BJ (cell line): ENCODE data around the gene ATP10D. TPM values are rescaled to one million over a fixed set of nuclear protein-coding genes. Genes with fewer than 3 reads are reported as not detected.

Source experiments
- CTCF ChIA-PET: fragments of 350-600 bp; formaldehyde crosslinking; extraction: SDS; loops from one replicate; lab custom pipeline; 2021; ENCODE audit warnings: antibody characterized with exemption, inconsistent platforms; lab: Yijun Ruan, JAX
- POLR2A ChIA-PET: fragments of 300-600 bp; sonication (Branson Sonifier 250); formaldehyde crosslinking; extraction: SDS; loops from one replicate; lab custom pipeline; 2021; ENCODE audit warnings: antibody characterized with exemption; lab: Charles Lee
- DNase-seq: peaks from one replicate; pipeline ENCODE4 v3.0.0-alpha.2; 2011; ENCODE audit warnings: low read depth
- H3K27me3 ChIP-seq: 2 replicates; pipeline ENCODE4 v1.6.0; 2011; ENCODE audit warnings: low read length; ENCODE audit not compliant: control insufficient read depth, insufficient read depth
- H3K36me3 ChIP-seq: 2 replicates; pipeline ENCODE4 v1.5.1; 2011; ENCODE audit warnings: low read length; ENCODE audit not compliant: control insufficient read depth, insufficient read depth
- H3K4me3 ChIP-seq: 2 replicates; pipeline ENCODE4 v1.5.1; 2011; ENCODE audit warnings: low read depth, mild to moderate bottlenecking, control low read depth, low read length
- polyA plus RNA-seq: library from polyadenylated mRNA; depleted of rRNA; stranded (reverse); fragments of >200 nt; gene quantifications from 2 replicates; pipeline ENCODE4 v1.2.3, GENCODE V29; 2011
- TF ChIP-seq, protein P1 (sequence below): IDR thresholded peaks from 2 replicates; pipeline ENCODE4 v1.5.1; 2011; ENCODE audit warnings: low read depth, mild to moderate bottlenecking, control low read depth, inconsistent platforms, low read length, moderate library complexity; ENCODE audit not compliant: insufficient read depth

ATP10D gene
- polyA plus RNA-seq, 1 experiment, result 65.5 TPM

DNA sequence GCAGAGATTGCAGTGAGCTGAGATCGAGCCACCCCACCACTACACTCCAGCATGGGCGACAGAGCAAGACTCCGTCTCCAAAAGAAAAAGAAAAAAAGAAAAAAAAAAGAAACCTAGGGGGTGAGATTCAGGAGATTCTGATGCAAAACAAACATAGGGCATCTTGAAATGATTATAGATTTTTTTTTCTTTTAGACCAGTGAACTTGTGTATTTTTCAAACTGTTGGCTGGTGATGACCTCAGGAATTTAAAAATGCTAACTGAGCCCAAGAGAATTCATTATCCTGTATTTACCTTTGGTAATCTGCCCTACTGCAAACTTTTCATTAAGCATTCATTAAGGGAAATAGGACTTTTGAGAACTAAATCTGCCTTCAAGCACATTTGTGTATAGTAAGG, 20.6 kb downstream of the ATP10D start:
- H3K4me3 ChIP-seq, result no peak overlapping the region
- no peaks in the 10 kb centered on the region for H3K27me3 ChIP-seq
- 0 out of 2 replicates have a peak, but pooled peaks cover 1% of the 10 kb centered on the region for H3K36me3 ChIP-seq
- ChIA-PET POLR2A (no interaction called here), CTCF (interaction anchor here (1.2 kb wide), 1 partner anchor 11 kb away, joined by 3 read pairs; no protein-coding TSS in a partner anchor)
- TF ChIP-seq, protein P1, sequence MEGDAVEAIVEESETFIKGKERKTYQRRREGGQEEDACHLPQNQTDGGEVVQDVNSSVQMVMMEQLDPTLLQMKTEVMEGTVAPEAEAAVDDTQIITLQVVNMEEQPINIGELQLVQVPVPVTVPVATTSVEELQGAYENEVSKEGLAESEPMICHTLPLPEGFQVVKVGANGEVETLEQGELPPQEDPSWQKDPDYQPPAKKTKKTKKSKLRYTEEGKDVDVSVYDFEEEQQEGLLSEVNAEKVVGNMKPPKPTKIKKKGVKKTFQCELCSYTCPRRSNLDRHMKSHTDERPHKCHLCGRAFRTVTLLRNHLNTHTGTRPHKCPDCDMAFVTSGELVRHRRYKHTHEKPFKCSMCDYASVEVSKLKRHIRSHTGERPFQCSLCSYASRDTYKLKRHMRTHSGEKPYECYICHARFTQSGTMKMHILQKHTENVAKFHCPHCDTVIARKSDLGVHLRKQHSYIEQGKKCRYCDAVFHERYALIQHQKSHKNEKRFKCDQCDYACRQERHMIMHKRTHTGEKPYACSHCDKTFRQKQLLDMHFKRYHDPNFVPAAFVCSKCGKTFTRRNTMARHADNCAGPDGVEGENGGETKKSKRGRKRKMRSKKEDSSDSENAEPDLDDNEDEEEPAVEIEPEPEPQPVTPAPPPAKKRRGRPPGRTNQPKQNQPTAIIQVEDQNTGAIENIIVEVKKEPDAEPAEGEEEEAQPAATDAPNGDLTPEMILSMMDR, result no peak
- DNase-seq, result no peak

DNA sequence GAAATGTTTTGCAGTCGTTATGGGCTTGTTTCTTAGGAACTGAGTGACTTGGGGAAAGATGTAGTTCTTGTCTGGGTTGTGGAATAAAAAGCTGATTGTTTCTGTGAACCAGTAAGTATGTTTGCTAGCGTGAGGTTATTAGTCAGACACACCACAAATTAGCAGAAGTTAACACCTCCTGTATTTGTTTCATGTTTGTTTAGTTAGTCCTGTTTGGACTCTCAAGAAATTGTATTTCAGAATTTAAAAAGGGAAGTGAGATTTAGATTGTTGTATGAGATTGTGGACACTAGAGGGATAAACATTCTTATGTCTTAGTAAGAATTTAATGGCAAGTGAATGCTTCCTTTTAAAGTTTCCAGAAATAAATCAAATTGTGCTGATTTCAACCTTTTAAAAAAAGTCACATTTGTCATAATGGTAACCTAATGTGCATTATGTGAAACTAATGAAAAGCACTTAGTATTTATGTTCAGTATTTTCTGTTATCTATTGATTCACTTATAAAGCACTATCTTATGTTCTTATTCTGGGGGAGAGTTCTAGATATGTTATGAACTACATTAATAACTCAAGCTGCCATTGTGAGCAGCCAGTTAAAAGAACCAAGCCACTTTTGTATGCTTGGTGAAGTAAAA, 25.6 kb downstream of the ATP10D start:
- no peak overlapping the region for H3K4me3 ChIP-seq
- POLR2A ChIA-PET, result no interaction called here
- CTCF ChIA-PET, result interaction anchor here (0.7 to 2.0 kb wide), 9 partner anchors 9 to 121 kb away, joined by 3 to 8 read pairs (median 3); no protein-coding TSS in a partner anchor
- TF ChIP-seq, protein P1, result peak; percentile 38; the same call in 1 of the 2 replicates
- no peak for DNase-seq
- H3K27me3 ChIP-seq, result no peaks in the 10 kb centered on the region
- peaks cover 5% of the 10 kb centered on the region for H3K36me3 ChIP-seq

DNA sequence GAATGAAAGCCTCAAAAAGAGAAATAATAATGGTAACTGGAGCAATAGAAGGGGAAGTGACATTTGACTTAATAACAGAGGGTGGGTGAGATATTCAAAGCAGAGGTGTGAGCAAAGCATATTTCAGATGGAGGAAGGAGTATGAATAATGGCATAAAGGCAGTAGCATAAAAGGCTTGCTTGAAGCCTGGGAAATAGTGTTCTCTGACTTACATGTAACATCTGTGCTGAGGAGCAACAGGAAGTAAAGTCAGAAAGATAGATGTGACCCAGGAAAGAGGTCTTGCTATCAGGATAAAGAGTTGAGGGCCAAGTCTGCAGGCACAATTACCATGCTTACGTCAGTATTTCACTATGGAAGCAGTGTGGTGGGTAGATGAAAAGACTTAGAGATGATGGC, 28.4 kb downstream of the ATP10D start:
- ChIA-PET CTCF (no interaction called here), POLR2A (no interaction called here)
- TF ChIP-seq, protein P1, result no peak
- Histone ChIP-seq H3K36me3 (peaks cover 5% of the 10 kb centered on the region), H3K4me3 (no peak overlapping the region), H3K27me3 (no peaks in the 10 kb centered on the region)
- no peak for DNase-seq

DNA sequence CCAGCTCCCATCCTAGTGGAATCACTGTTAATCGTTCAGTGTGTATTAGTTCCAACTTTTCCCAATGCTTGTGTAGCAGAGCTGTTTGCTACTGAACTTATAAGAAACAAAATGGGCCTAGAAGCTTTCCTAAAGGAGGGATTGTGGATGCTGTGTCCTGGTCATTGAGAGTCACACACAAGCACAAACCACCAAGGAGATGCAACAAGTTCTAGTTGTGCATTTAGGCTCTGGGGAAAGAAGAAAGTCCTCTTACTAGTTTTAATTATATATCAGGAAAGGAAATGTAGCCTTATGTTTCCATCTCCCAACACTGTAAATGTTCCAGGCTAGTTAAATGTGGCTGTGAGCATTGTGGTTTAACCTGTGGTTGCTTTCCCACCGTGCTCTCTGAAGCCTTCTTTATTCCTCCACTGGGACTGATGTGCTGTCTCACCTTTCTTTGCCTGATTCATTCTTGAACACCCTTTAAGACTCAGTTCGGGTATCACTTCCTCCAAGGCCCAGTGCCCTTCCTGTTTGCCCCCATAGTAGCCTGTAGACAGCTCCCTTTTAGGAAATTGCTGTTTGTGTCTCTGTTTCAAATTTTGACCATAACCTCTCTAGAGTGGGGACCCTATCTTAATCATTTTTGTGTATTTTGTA, 34.3 kb downstream of the ATP10D start:
- CTCF ChIA-PET, result interaction anchor here (0.9 to 2.1 kb wide), 2 partner anchors 9 to 17 kb away, joined by 3 to 8 read pairs; no protein-coding TSS in a partner anchor
- POLR2A ChIA-PET, result interaction anchor here (0.5 kb wide), 1 partner anchor 11 kb away, joined by 4 read pairs; no protein-coding TSS in a partner anchor
- TF ChIP-seq, protein P1, result no peak
- no peaks in the 10 kb centered on the region for H3K36me3 ChIP-seq
- no peak for DNase-seq
- H3K27me3 ChIP-seq, result no peaks in the 10 kb centered on the region
- H3K4me3 ChIP-seq, result no peak overlapping the region

DNA sequence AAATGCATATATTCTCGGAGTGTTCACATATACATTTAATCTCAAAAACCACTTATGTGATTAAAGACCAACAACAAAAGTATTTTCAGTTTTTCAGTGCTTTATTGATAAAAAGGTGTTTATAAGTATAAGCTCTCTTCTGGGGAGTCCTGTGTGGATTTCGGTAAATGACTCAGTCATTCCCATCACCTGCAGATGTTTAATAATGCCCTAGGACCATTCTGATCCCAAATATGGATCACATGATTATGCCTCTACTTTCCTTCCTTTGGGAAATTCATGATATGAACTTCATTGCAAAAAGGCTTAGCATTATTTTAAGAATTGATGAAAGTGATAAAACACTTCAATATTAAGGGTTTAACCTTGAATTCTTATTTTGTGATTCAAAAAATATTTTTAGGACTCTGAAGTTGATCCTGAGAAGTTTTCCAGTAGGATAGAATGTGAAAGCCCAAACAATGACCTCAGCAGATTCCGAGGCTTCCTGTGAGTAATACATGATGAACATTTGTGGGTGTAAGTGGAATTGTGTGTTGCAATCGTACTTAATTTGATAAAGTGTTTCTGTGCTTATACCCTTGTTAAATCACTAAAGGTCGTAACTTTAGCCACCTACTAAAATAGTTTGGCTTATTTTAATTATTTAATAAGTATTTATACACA, 40.2 kb downstream of the ATP10D start:
- Histone ChIP-seq H3K27me3 (no peaks in the 10 kb centered on the region), H3K36me3 (no peaks in the 10 kb centered on the region), H3K4me3 (no peak overlapping the region)
- TF ChIP-seq, protein P1, result no peak
- ChIA-PET POLR2A (interaction anchor here (0.7 kb wide), 1 partner anchor 39 kb away, joined by 3 read pairs; no protein-coding TSS in a partner anchor), CTCF (no interaction called here)
- DNase-seq, result peak; percentile 88
